NCI-H1092 (cell line): Measurements from ENCODE around the gene ARHGAP23.

ENCODE experiments used
- DNase-seq: peaks from one replicate; lab custom pipeline; 2025; lab: John Stamatoyannopoulos, UW

ARHGAP23 gene

DNA sequence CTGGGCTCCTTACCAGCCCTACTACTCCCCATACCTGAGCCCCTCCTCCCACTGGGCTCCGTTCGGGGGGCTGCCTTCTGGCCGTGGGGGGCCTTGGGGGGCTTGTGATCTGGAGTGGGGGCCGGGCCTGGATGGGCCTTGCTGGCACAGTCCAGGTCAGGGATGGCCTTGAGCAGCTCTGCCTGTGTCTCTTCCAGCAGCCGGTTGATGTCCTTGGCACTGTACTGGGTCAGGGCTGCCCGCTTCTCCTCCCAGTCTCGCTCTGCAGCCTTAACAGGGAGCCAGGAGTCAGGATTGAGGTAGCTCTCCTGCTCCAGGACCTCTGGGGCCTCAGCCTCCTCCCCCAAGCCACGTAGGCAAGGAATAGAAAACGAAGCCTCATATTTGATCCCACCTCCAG lies 122.9 kb downstream of the ARHGAP23 start:
- no peak for DNase-seq

DNA sequence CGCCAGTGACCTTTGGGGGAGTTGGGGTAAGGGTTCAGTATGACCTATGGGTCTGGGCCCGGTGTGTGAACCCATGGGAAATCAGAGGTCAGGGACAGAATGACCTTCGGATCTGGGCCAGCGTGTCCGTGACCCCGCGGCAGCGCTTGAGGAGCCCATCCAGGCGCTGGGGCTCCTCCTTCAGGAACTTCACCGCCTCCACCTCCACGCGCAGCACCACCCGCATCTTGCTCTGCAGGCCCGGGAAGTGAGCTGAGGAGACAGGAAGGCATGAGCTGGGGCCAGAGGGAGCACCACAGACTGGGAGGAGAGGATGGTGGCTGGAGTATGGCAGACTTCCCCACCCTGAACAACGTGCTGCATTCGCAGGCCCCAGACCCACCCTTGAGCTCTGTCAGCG lies 124.1 kb downstream of the ARHGAP23 start:
- no peak for DNase-seq

GRCh38 chr17:38554430-38555350 lies 126.4 kb downstream of the ARHGAP23 start:
- DNase-seq, result peak; percentile 43

DNA sequence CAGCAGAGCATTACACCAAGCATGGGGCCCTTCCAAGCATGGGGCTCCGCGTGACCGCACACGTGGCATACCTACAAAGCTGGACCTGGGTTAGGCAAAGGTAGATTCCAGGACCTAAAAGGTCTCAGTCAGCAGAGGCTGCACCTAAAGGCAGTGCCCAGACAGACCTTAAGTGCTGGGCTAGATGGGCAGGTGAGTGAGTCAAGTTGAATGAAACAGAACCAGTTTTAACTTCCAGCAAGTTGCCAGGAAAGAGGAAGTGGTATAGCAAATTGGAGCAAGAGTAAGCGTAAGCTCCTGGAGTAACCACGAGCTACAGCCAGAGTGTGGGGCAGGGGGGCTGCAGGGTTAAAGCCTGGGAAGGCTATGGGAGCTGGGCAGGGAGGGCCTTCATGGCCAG lies 128.0 kb downstream of the ARHGAP23 start:
- DNase-seq, result no peak

DNA sequence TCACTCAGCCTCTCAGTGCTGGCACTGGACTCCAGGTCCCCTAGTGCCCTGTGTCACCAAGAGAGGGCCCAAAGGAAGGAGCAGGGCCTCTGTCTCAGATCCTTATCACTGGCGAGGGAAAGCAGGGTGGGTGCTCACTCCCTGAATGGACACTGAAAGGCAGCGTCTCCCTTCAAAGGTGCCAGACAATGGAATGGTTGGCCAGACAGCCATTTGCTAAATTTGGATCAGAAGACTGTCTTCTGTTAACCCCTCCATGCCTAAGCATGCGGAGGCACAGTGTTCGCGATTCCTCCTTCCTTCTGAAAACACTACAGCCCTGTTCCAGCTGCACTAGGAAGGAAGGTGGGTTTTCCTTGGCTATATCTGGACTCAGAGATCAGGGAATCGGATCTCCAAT lies 129.1 kb downstream of the ARHGAP23 start:
- no peak for DNase-seq

GRCh38 chr17:38557836-38558727 lies 129.8 kb downstream of the ARHGAP23 start:
- DNase-seq, result peak; percentile 84

GRCh38 chr17:38558728-38559050 lies 130.4 kb downstream of the ARHGAP23 start:
- no peak for DNase-seq

DNA sequence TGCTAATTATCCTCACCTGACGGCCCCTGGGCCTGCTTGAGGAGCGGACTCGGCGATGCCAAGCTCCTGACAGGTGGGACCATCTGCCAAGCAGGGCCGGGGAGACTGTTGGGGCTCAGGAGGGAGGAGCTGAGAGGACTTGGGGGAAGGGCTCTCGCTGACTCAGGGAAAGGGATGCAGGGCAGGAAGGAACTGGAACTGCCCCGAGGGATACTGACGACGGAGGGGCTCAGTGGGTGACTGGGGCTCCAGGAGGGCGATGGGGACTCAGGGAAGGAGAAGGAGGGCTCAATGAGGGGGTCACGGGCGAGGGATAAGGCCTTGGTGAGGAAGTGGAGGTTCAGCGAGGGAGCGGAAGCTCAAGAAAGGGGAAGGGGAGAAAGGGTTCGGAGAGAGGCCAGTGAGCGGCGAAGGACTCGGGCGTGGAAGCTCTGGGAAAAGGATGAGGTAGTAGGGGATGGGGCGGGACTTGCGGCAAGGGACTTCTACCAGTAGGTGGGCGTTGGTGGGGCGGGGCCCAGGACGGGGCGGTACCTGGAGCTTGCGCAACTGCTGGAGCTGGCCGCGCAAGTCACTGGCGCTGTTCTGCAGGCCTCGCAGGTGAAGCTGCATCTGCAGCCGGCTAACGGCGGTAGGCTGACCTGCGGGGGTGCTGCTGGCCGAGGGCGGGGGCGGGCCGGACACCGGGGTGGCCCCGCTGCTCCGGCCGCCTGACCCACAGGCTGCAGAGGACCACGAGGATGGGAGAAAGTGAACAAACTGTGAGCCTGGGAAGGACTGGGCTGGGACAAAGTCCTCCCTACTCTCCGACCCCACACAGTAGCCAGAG lies 131.0 kb downstream of the ARHGAP23 start:
- DNase-seq, result peak; percentile 53

DNA sequence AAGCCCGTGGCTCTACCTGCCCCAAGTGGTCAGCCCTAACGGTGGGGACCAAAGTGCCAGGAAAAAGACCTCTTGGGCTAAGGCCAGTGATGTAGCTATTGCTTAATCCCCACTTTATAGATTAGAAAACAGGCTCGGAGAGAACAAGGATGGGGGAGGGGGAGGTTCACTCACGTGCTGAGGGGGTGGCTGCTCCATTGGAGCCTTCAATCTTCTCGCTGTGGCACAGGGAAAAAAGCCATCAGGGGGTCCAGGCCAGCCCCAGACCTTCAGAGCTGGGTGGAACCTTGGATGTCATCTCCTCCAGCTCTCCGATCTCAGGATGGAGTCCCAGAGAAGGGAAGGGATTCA lies 131.6 kb downstream of the ARHGAP23 start:
- no peak for DNase-seq

GRCh38 chr17:38560503-38561318 lies 132.4 kb downstream of the ARHGAP23 start:
- no peak for DNase-seq

- no peak for DNase-seq
Measured at GRCh38 chr17:38561416-38562214, 133.4 kb downstream of the ARHGAP23 start.
